ENCODE data around the gene MYO9A. TPM values are rescaled to one million over a fixed set of nuclear protein-coding genes. Genes with fewer than 3 reads are reported as not detected.

The MYO9A gene
- total RNA-seq, 1 experiment from 2014 or later: 6.7 TPM

- DNase-seq (ENCODE audit: low read depth): no peak
These were observed 160.9 kb downstream of the MYO9A start for GRCh38 chr15:71957026-71957425.

- no peak for DNase-seq (ENCODE audit: low read depth)
These were observed 166.8 kb downstream of the MYO9A start for GRCh38 chr15:71951134-71951533.

GRCh38 chr15:71945012-71945411 is 172.9 kb downstream of the MYO9A start:
- no peak for DNase-seq (ENCODE audit: low read depth)

GRCh38 chr15:71943806-71944205 is 174.1 kb downstream of the MYO9A start:
- no peak for DNase-seq (ENCODE audit: low read depth)

GRCh38 chr15:71939981-71940588 is 177.9 kb downstream of the MYO9A start:
- no peak for DNase-seq (ENCODE audit: low read depth)

GRCh38 chr15:71937650-71938311 is 180.2 kb downstream of the MYO9A start:
- DNase-seq (ENCODE audit: low read depth): no peak

GRCh38 chr15:71934446-71934845 is 183.5 kb downstream of the MYO9A start:
- DNase-seq (ENCODE audit: low read depth): no peak

GRCh38 chr15:71932689-71933088 is 185.3 kb downstream of the MYO9A start:
- no peak for DNase-seq (ENCODE audit: low read depth)

GRCh38 chr15:71931261-71931660 is 186.7 kb downstream of the MYO9A start:
- DNase-seq (ENCODE audit: low read depth): no peak

GRCh38 chr15:71925145-71925544 is 192.8 kb downstream of the MYO9A start:
- DNase-seq (ENCODE audit: low read depth): no peak

- DNase-seq (ENCODE audit: low read depth): peak; percentile 4
These were observed 196.8 kb downstream of the MYO9A start for GRCh38 chr15:71921191-71921590.

GRCh38 chr15:71920573-71920972 is 197.4 kb downstream of the MYO9A start:
- no peak for DNase-seq (ENCODE audit: low read depth)

GRCh38 chr15:71916834-71917233 is 201.1 kb downstream of the MYO9A start:
- no peak for DNase-seq (ENCODE audit: low read depth)

- DNase-seq (ENCODE audit: low read depth): no peak
These were observed 203.9 kb downstream of the MYO9A start for GRCh38 chr15:71914092-71914491.

- DNase-seq (ENCODE audit: low read depth): no peak
These were observed 218.3 kb downstream of the MYO9A start for GRCh38 chr15:71899674-71900073.

- DNase-seq (ENCODE audit: low read depth): no peak
These were observed 224.3 kb downstream of the MYO9A start for GRCh38 chr15:71893691-71894090.

- DNase-seq (ENCODE audit: low read depth): no peak
These were observed 225.6 kb downstream of the MYO9A start for GRCh38 chr15:71892335-71892734.

GRCh38 chr15:71891026-71891425 is 226.9 kb downstream of the MYO9A start:
- no peak for DNase-seq (ENCODE audit: low read depth)

GRCh38 chr15:71889947-71890346 is 228.0 kb downstream of the MYO9A start:
- DNase-seq (ENCODE audit: low read depth): no peak

- DNase-seq (ENCODE audit: low read depth): no peak
These were observed 228.6 kb downstream of the MYO9A start for GRCh38 chr15:71889385-71889784.

GRCh38 chr15:71888797-71889196 is 229.2 kb downstream of the MYO9A start:
- no peak for DNase-seq (ENCODE audit: low read depth)

GRCh38 chr15:71885390-71885789 is 232.6 kb downstream of the MYO9A start:
- no peak for DNase-seq (ENCODE audit: low read depth)

GRCh38 chr15:71883447-71883846 is 234.5 kb downstream of the MYO9A start:
- no peak for DNase-seq (ENCODE audit: low read depth)

GRCh38 chr15:71880276-71880675 is 237.7 kb downstream of the MYO9A start:
- DNase-seq (ENCODE audit: low read depth): no peak
